ENCODE data around the gene GLDC.
"Not testable (repeated sequence)": the region's sequence is repeated elsewhere in the genome, so short reads cannot be mapped to it uniquely, and the experiment has no call there.

The GLDC gene

GRCh38 chr9:6660512-6660911 is 15.0 kb upstream of the GLDC start:
- no peak for DNase-seq

- no peak for DNase-seq
These were observed 13.3 kb upstream of the GLDC start for GRCh38 chr9:6658628-6659353.

DNA sequence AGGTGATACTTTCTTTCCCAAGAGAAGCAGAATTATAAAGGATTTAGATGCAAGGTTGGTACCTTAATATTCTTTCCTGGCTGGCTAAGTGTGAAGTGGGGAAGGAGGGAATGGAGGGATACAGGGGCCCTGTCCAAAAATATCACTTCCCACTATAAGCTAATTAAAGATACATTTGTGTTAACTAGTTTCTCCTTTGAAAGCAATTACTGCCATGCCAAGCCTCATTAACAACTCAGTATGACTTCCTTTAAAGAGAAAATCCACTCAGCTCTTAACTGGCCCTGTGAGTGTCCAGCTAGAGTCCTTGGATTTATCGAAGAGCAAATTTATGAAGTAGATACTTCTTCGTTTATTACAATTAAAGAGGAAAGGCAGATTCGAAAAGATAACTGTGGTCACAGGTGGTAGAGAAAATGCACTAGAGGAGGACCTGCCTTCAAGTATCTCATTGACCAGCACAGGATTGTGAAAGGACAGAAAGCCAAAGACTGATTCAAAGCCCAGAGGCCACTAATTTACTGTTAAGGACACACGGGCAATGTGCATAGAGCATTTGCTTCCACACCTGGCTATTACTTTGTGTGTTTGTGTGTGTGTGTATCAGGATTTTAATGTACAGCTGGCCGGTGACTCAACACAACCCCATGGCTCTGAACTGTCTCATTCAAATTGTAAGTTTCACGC is 11.2 kb upstream of the GLDC start:
- DNase-seq: no peak

GRCh38 chr9:6655036-6655435 is 9.5 kb upstream of the GLDC start:
- no peak for DNase-seq

DNA sequence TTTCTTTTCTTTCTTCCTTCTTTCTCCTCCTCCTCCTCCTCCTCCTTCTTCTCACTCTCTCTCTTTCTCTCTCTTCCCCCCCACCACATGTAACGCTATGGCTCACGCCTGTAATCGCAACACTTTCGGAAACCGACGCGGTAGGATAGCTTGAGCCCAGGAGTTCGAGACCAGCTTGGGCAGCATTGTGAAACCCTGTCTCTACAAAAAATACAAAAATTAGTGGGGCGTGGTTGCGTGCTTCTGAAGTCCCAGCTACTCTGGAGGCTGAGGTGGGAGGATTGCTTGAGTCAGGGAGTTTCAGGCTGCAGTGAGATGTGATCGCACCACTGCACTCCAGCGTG is 736 bp upstream of the GLDC start:
- DNase-seq: no peak

DNA sequence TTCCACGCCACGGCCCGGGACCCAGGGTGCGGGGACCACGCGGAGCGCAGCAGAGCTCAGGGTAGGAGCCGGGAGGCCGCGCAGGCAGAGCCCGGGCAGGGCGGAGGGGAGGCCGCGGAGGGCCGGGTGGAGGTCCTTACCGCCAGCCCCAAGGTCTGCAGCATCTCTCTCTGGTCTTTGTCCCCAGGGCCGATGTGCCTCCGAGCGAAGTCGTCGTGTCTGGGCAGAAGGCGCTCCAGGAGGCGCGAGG is 499 bp downstream of the GLDC start:
- DNase-seq: not testable (repeated sequence)

GRCh38 chr9:6644346-6645104 is 1.0 kb downstream of the GLDC start:
- DNase-seq: no peak

DNA sequence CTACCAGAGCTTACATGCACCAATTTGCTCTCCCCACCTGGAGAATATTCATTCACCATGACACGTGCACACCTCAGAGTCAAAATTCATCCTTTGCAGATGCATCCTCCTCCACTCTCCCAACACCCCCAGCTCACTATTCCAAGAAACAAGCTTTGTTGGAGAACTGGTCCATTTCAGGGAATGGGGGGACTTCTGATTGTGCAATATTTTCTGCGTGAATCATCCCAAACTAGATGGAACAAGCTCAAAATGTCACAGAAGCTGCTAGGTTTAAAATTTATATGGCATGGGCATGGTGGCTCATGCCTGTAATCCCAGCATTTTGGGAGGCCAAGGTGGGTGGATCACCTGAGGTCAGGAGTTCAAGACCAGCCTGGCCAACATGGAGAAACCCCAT is 3.6 kb downstream of the GLDC start:
- no peak for DNase-seq

DNA sequence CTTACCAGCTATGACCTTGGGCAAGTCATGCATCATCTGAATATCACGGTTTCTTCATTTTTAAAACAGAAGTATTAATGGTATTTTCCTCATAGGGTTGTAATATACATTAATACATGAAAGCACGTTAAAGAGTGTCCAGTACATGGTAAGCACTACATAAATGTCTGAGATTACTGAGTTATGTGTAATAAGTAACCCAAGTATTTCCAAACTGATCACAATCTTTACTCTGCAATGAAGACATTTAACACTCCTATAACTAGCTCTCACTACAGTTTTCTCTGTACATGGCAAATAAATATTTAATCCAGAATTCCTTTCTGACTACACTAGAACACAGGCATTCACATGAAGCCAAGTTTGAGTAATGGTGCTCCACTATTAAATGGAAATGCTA is 4.0 kb downstream of the GLDC start:
- DNase-seq: no peak

- no peak for DNase-seq
These were observed 4.5 kb downstream of the GLDC start for GRCh38 chr9:6641056-6641455.

- no peak for DNase-seq
These were observed 5.1 kb downstream of the GLDC start for GRCh38 chr9:6640268-6641051.

DNA sequence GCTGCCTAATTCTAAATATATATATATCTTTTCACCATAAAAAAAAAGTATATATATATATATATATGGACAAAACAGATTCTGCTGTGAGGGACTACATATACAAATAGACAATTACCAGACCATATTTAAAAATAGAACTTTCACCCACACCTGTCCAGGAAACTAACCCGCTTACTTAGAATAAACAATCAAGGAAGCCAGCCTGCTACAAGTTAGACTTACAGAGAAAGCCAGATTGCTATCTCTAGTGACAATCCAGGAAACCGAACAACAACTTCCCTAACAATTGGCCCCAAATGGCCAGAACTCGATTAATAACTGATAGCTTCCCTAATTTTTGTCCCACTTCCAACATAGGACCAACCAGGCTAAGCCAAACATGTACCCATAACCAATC is 5.9 kb downstream of the GLDC start:
- DNase-seq: no peak

GRCh38 chr9:6634444-6634843 is 11.1 kb downstream of the GLDC start:
- no peak for DNase-seq

GRCh38 chr9:6633378-6633777 is 12.2 kb downstream of the GLDC start:
- DNase-seq: no peak

DNA sequence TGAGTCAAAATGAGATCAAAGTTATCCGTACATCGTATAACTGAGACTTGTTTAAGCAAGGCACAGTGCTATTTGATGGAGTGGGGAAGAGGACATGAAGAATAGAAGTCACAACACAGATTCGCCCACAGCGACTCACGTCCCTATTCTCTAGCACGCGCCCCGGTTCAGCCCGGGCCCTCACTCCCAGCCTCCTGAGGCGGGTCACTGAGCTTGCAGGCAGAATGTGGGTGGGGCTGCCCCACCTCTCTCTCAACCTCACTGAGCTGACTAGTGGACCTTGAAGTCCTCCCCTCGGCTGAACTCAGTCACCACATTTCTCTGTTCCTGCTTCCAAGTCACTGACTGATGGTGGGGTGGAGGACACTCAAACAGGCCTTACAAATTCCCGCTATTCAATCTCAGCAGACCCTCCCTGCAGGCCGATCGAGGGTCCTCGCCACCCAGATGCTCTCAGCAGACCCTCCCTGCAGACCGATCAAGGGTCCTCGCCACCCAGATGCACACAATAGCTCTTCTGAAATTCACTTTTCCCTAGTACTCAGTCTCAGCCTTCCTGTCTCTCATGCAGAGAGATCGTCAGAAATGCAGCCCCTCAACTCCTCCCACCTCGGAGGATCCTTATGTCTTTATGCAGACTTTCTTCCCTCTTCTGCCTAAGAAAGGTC is 12.9 kb downstream of the GLDC start:
- DNase-seq: no peak

- no peak for DNase-seq
These were observed 14.4 kb downstream of the GLDC start for GRCh38 chr9:6631207-6631512.

GRCh38 chr9:6630502-6631206 is 14.9 kb downstream of the GLDC start:
- no peak for DNase-seq

GRCh38 chr9:6628704-6629103 is 16.8 kb downstream of the GLDC start:
- no peak for DNase-seq

DNA sequence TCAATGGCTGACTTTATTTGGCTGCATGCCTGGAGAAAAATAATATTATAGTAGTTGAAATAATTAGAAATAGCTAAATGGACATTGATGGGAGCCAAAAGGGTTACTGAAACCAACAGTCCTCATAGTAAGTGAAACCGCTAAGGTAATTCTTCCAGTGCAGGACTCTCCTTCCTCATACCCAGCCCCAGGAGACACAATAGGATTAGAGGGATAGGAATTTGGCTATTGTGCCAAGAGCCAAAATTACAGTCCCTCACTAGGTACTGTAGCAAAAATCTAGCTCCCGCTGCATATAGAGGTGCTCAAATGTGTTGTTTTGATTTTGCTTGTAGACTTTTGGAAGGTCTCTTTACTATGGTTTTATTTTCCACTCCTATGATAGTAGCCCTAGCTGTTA is 20.2 kb downstream of the GLDC start:
- DNase-seq: no peak

- not testable (repeated sequence) for DNase-seq
These were observed 22.7 kb downstream of the GLDC start for GRCh38 chr9:6622784-6623183.

DNA sequence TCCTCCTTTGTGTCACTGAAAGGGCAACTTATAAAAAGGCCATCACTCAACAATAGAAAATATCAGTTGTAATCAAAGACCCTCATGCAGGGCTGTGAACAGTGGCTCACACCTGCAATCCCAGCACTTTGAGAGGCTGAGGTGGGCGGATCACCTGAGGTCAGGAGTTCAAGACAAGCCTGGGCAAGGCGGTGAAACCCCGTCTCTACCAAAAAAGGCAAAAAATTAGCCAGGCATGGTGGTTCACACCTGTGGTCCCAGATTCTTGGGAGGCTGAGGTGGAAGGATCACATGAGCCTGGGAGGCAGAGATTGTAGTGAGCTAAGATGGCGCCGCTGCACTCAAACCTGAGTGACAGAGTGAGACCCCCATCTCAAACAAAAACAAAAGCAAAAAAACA is 24.7 kb downstream of the GLDC start:
- DNase-seq: no peak

DNA sequence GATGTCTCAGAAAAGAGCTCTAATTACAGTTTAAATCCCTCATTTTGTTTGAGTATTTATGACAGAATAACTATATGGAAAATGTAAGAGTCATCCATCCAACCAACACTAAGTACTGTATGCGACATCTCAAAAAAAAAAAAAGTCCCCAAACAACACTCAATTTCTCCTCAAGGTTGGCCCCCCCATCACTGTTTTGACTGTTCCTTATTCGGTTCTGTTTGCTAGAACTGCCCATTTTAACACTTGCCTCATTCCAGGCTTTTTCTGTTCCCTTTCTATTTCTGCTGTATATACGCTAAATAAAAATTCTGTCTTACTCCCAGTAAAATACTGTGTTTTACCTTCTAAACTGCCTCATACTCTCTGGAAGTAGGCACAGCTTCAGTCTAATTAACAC is 25.2 kb downstream of the GLDC start:
- no peak for DNase-seq

DNA sequence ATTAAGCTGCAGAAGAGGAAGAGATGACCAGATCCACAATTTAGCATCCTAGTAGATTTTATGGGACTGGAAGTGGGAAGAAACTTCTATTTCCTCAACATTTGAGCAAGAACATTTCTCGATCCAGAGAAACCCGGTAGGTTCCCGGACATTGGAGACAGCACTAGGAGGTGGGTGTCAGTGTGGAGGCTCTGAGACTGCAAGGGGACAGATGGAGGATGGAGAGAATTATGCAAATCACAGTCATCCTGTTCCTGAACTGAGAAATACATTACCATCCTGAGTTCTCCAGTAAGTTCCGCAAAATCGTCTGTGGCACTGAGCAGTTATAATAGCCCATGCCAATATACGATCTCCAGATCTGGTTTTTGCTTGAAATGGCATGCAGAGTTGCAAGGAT is 25.6 kb downstream of the GLDC start:
- no peak for DNase-seq

Measured in NCI-H2107 (cell line).